DND-41 (cell line): ENCODE data around the gene SPANXN2.
A peak's percentile ranks its signal among the peaks of the same experiment; 100 is the strongest.

Experiments used
- ATAC-seq: fragments of 200-7000 bp; cut with Tn5 transposase; 3 replicates; pipeline ENCODE4 v1.9.1; 2021; ENCODE audit warnings: low read depth; ENCODE audit not compliant: insufficient read depth
- DNase-seq: peaks from one replicate; pipeline ENCODE4 v3.0.0-alpha.2; 2020
- H2AFZ ChIP-seq: 2 replicates; pipeline ENCODE4 v1.6.0; 2012; ENCODE audit warnings: low read depth, low read length
- H3K27ac ChIP-seq: 2 replicates; pipeline ENCODE4 v1.5.1; 2012; ENCODE audit warnings: low read length, inconsistent platforms
- H3K27me3 ChIP-seq: fragments of 200-600 bp; sonication (generic); 2 replicates; pipeline ENCODE4 v1.6.0; 2012; ENCODE audit warnings: low read length, mild to moderate bottlenecking, inconsistent platforms; ENCODE audit not compliant: insufficient read depth, poor library complexity
- H3K36me3 ChIP-seq: 2 replicates; pipeline ENCODE4 v1.5.1; 2012; ENCODE audit warnings: low read length, inconsistent platforms; ENCODE audit not compliant: insufficient read depth
- H3K4me1 ChIP-seq: 2 replicates; pipeline ENCODE4 v1.5.1; 2012; ENCODE audit warnings: mild to moderate bottlenecking, low read length; ENCODE audit not compliant: insufficient read depth
- H3K4me2 ChIP-seq: 2 replicates; pipeline ENCODE4 v1.6.0; 2012; ENCODE audit warnings: mild to moderate bottlenecking, moderate library complexity, low read length, inconsistent platforms; ENCODE audit not compliant: insufficient read depth
- H3K4me3 ChIP-seq, 2 experiments: fragments of 200-600 bp in 1 of 2; shearing (Covaris generic) in 1 of 2; 2 replicates each; pipeline ENCODE4 v1.5.1; 2012 to 2016; ENCODE audit warnings: inconsistent platforms in 2 of 2, low read length in 2 of 2, mild to moderate bottlenecking in 2 of 2, low read depth in 1 of 2, moderate library complexity in 1 of 2
- H3K79me2 ChIP-seq: 2 replicates; pipeline ENCODE4 v1.6.0; 2012; ENCODE audit warnings: low read length, inconsistent platforms; ENCODE audit not compliant: insufficient read depth
- H3K9ac ChIP-seq: 2 replicates; pipeline ENCODE4 v1.6.0; 2012; ENCODE audit warnings: low read depth, mild to moderate bottlenecking, inconsistent platforms, low read length, moderate library complexity
- H3K9me3 ChIP-seq: 2 replicates; pipeline ENCODE4 v1.5.1; 2012; ENCODE audit warnings: low read length, moderate library complexity, mild to moderate bottlenecking, inconsistent platforms; ENCODE audit not compliant: insufficient read depth, severe bottlenecking
- H4K20me1 ChIP-seq: 2 replicates; pipeline ENCODE4 v1.6.0; 2012; ENCODE audit warnings: low read length; ENCODE audit not compliant: insufficient read depth
- CTCF ChIP-seq: IDR thresholded peaks from 2 replicates; pipeline ENCODE4 v1.5.1; 2012; ENCODE audit warnings: borderline replicate concordance, low read length, moderate library complexity, mild to moderate bottlenecking; ENCODE audit not compliant: poor library complexity, severe bottlenecking; ENCODE audit errors: extremely low read depth
- EZH2 ChIP-seq: IDR thresholded peaks from 3 replicates; pipeline ENCODE4 v1.6.1; 2012; ENCODE audit warnings: borderline replicate concordance, low read depth, mild to moderate bottlenecking, moderate library complexity, low read length, inconsistent platforms; ENCODE audit not compliant: severe bottlenecking

The SPANXN2 gene

DNA sequence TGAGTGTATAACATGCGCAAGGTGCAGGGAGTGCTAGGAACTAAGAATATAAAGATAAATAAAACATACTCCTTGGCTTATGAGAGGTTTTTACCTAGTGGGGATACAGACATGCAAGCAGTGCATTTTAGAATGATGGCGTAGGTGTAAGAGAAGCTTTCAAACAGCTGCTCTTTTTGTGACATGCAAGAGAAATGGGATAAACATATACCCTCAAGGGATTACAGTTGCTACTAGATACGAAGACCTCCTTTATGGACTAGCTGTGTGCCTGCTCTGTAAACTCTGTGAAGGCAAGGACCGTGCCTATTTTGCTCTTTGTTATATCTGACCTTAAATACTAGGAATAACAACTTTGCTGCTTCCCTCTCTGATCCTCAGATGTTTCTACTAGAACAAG lies 45.6 kb downstream of the SPANXN2 start:
- DNase-seq (no peak), ATAC-seq (no peak)
- Histone ChIP-seq H3K4me1 (no peaks in the 10 kb centered on the region), H3K4me2 (no peak overlapping the region), H3K27ac (no peak overlapping the region), H3K9ac (no peak overlapping the region), H2AFZ (no peak overlapping the region), H3K27me3 (no peaks in the 10 kb centered on the region), H3K9me3 (no peaks in the 10 kb centered on the region), H3K79me2 (no peaks in the 10 kb centered on the region), H4K20me1 (no peaks in the 10 kb centered on the region), H3K36me3 (no peaks in the 10 kb centered on the region), H3K4me3 (no peak overlapping the region)
- TF ChIP-seq EZH2 (no peak), CTCF (no peak)

DNA sequence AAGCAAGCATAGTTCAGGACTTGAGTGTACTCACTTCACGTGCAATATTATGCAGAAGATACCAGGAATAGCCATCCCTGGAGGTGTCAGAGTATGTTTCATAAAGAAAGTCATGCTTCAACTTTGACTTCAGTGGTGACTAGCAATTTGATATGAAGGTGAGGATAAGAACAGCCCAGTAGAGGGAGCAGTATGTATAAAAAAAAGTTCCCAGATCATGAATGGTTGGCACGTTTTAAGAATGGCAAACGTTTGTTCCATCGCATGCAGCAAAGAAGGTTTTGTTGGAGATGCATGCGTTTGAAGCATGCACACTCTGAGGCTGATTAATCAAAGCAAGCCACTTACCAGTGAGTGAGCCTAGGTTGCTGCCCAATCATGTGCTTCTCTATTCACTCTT lies 51.2 kb downstream of the SPANXN2 start:
- DNase-seq: no peak
- H3K4me2 ChIP-seq: no peak overlapping the region

GRCh38 chrX:143664302-143664701 lies 56.2 kb downstream of the SPANXN2 start:
- Histone ChIP-seq H3K4me3 (no peak overlapping the region), H4K20me1 (no peaks in the 10 kb centered on the region), H3K4me2 (no peak overlapping the region), H3K27ac (no peak overlapping the region), H3K9ac (no peak overlapping the region), H3K4me1 (no peaks in the 10 kb centered on the region), H3K27me3 (no peaks in the 10 kb centered on the region), H3K9me3 (no peaks in the 10 kb centered on the region), H3K36me3 (no peaks in the 10 kb centered on the region), H2AFZ (no peak overlapping the region), H3K79me2 (no peaks in the 10 kb centered on the region)
- ATAC-seq (no peak), DNase-seq (no peak)
- TF ChIP-seq CTCF: peak; percentile 50
- no peak for TF ChIP-seq EZH2

More for the DNA sequence above, 51.2 kb downstream of the SPANXN2 start:
- no peaks in the 10 kb centered on the region for H3K36me3 ChIP-seq
- H3K9ac ChIP-seq: no peak overlapping the region
- no peaks in the 10 kb centered on the region for H3K9me3 ChIP-seq
- H3K79me2 ChIP-seq: no peaks in the 10 kb centered on the region
- no peak overlapping the region for H3K27ac ChIP-seq
- no peaks in the 10 kb centered on the region for H4K20me1 ChIP-seq
- no peak for ATAC-seq
- no peaks in the 10 kb centered on the region for H3K4me1 ChIP-seq
- H3K4me3 ChIP-seq: no peak overlapping the region
- TF ChIP-seq CTCF: no peak
- no peak for TF ChIP-seq EZH2
- no peak overlapping the region for H2AFZ ChIP-seq
- no peaks in the 10 kb centered on the region for H3K27me3 ChIP-seq

DNA sequence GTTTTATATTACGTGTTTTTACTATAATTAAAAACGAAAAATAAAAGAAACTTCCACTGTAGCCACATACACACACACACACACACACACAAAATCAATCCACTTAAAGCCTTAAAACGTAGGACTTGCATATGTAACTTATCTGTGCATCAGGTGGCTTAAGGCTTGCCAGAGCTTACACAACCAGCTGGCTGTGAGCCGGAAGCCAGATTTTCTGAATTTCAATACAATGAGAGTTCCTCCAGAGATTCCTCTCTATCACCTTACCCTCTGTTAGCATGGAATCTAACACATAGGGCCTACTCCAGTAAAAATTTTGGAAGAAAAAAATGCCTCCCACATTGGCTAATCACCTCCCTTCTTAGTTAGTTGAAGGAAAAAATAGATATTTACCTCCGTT lies 56.8 kb downstream of the SPANXN2 start:
- Histone ChIP-seq H3K27me3 (no peaks in the 10 kb centered on the region), H3K79me2 (no peaks in the 10 kb centered on the region), H3K9me3 (no peaks in the 10 kb centered on the region), H3K4me1 (no peaks in the 10 kb centered on the region), H3K4me2 (no peak overlapping the region), H2AFZ (no peak overlapping the region), H3K4me3 (no peak overlapping the region), H3K27ac (no peak overlapping the region), H3K9ac (no peak overlapping the region), H4K20me1 (no peaks in the 10 kb centered on the region), H3K36me3 (no peaks in the 10 kb centered on the region)
- ATAC-seq: no peak
- DNase-seq: no peak
- TF ChIP-seq EZH2 (no peak), CTCF (no peak)
